Sigmoid colon (tissue), 4 donors: ENCODE results near the gene SYT7.

Experiments used
- POLR2AphosphoS5 ChIP-seq, 4 donors: sonication (generic); formaldehyde crosslinking; IDR thresholded peaks; one replicate each; pipeline ENCODE4 v1.6.1; 2017; ENCODE audit warnings: antibody characterized with exemption in 4 of 4
- TF ChIP-seq, protein P1 (sequence below), 4 experiments: fragments of 450-650 bp in 3 of 4; fragments of 200-600 bp in 1 of 4; IDR thresholded peaks; one replicate each; pipeline ENCODE4 v1.5.1; 2016 to 2019; ENCODE audit warnings: antibody characterized with exemption in 4 of 4, mild to moderate bottlenecking in 3 of 4, moderate library complexity in 2 of 4

DNA sequence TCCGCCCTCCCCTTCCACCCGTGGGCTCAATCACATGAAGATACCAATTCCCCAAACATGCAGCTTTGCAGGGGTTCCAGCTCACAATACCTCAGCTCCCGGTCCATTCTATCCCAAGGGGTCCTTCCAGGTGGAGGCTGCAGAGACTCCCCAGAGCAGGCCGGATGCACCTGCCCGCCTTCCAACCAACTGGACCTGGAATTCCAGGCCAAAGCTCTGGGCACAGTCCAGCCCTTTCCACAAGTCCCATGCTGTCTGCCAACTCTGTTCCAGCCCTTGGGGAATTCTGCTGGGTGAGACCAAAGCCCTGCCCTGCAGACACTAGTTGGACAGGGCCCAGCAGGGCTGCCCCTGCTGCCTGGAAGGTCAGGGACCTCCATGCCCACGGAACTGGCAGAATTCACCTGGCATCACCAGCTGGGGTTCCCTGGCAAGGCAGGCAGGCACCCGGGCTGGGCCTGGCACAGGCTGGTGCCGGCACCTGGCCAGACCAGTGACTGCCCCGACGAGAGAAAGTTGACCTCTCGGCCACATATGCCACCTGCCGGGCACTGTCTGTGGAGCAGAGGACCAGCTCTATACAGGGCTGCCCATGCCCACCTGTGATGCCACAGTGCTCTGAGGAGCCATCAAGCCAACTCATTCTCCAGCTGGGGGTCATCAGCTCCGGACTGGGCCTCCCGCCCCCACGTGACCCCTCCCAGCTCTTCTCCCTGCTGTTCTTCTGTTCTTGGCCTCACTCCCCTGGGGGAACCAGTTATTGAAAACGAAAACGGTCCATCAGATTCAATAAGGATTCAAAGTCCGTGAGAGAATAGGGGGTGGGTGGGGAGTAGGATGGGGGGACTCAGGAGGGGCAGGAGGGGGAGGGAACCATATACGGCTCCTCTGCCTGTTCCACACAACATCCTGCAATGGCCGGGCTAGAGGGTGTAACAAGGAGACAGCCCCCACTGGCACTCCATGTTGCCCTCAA is 4.7 kb downstream of the SYT7 start:
- TF ChIP-seq, protein P1, sequence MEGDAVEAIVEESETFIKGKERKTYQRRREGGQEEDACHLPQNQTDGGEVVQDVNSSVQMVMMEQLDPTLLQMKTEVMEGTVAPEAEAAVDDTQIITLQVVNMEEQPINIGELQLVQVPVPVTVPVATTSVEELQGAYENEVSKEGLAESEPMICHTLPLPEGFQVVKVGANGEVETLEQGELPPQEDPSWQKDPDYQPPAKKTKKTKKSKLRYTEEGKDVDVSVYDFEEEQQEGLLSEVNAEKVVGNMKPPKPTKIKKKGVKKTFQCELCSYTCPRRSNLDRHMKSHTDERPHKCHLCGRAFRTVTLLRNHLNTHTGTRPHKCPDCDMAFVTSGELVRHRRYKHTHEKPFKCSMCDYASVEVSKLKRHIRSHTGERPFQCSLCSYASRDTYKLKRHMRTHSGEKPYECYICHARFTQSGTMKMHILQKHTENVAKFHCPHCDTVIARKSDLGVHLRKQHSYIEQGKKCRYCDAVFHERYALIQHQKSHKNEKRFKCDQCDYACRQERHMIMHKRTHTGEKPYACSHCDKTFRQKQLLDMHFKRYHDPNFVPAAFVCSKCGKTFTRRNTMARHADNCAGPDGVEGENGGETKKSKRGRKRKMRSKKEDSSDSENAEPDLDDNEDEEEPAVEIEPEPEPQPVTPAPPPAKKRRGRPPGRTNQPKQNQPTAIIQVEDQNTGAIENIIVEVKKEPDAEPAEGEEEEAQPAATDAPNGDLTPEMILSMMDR (IDR thresholded peaks at IDR 0.05): no peak
- no peak for TF ChIP-seq POLR2AphosphoS5 (IDR thresholded peaks at IDR 0.05)
